Left renal pelvis (tissue), 4 donors: ENCODE data around the gene MAST4. TPM values are rescaled to one million over a fixed set of nuclear protein-coding genes. Genes with fewer than 3 reads are reported as not detected.

Experiments used
- DNase-seq, 4 donors: peaks; one replicate each; pipeline ENCODE4 v3.0.0-alpha.2; 2013; ENCODE audit warnings: low read depth in 4 of 4, low spot score in 3 of 4
- polyA plus RNA-seq, 4 donors: library from polyadenylated mRNA; unstranded; fragments of 120-200 nt; gene quantifications; one replicate each; pipeline ENCODE4 v1.2.1, GENCODE V29; 2013; ENCODE audit not compliant: insufficient read length in 4 of 4

The MAST4 gene
- polyA plus RNA-seq, 4 donors, result 10.5 to 16.2 (median 15.7) TPM

DNA sequence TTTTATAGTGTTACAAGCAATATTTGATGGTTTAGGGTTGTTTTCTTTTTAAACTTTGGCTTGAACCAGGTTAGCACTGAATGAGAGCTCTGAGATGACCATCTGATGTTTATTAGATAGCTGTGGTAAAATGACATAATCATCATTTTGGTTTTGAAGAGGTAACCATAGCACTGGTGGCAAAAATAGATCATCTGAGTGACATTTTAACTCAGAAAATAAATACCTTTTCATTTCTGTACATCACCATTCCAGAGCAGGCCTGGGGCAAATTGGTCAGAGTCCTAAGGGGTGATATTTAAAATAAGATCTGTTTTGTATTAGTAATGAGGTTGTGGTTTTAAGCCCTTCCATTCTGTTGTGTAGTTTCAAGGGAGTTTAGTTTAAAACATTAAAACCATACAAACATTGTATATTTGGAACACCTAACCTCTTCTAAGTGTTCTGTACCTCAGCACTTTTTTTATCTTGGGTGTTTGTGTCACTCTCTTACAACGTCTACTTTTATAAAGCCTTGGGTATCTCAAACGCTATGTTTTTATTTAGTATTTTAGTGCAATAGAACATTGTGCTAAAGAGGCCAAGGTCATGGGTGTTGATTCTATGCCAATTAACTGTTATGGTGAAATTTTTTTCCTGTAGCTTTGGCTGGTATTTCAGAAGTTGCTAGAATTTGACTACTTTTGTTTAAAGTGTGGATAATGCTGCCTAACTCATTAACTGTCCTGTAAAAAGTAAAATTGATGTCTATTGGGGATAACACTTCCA lies 434.3 kb downstream of the MAST4 start:
- no peak for DNase-seq

DNA sequence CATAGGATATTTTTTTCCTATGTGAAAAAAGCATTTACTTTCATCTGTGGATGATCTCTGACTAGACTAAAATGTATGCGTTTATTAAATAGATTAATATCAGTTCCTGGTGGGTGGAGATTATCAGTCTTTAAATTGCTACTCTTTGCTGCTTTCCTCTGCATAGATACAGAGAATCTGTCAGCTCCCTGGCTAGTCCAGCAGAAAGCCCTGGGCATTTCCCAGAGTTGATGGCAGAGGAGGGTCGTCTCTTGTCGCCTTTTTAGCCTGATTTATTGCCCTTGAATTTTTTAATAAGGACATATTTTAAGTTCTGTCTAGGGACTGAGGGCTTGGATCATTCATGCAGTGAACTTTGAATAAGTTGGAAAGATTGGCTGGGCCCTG lies 434.9 kb downstream of the MAST4 start:
- no peak for DNase-seq

DNA sequence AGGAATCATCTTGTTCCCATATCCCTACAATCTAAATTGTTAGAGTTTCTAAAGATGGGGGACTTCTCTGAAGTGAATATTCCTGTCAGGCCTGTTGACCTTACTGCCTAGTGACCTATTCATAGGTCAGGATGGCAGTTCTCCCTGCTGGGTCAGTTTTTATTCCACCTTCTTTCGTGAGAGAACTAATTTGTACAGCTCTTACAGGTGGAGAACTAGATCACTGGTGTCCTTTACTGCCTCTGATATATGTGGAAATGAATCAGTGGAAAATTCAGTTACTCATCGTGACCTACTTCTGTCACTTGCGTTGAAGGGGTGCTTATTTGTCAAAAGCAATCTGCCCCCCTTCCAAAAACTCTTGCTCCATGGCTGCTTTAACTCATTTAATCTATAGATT lies 435.5 kb downstream of the MAST4 start:
- no peak for DNase-seq

DNA sequence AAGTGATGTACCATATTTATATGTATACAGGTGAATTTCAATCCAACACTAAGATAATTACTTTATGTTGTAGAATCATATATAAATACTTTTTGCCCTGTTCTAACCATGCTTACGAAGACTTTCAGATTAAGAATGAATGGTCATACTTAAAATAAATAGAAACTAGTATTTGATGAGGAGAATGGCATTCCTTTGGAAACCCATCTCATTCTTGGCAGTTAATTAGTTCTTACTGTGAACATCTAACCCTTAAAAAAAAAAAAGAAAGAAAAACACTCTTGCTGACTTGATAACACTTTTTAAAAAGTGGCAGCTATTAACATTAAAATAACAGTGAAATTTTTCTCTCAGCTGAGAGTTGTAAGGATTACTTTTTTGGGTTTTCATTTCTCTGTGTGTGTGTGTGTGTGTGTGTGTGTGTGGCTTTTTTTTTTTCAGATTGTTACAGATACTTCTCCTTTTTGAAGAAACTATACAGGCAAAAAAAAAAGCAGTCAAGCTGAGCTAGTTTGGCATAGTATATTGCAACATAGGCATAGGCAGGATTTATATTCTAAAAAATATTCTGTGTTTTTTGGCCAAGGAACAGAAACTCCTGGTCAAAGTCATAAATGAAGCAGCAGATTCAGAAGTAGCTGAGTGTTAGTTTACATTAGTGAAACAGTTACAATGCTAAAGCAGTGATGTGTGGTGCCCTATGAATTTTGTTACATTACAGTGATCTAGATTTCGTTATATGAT lies 436.9 kb downstream of the MAST4 start:
- DNase-seq, result no peak

DNA sequence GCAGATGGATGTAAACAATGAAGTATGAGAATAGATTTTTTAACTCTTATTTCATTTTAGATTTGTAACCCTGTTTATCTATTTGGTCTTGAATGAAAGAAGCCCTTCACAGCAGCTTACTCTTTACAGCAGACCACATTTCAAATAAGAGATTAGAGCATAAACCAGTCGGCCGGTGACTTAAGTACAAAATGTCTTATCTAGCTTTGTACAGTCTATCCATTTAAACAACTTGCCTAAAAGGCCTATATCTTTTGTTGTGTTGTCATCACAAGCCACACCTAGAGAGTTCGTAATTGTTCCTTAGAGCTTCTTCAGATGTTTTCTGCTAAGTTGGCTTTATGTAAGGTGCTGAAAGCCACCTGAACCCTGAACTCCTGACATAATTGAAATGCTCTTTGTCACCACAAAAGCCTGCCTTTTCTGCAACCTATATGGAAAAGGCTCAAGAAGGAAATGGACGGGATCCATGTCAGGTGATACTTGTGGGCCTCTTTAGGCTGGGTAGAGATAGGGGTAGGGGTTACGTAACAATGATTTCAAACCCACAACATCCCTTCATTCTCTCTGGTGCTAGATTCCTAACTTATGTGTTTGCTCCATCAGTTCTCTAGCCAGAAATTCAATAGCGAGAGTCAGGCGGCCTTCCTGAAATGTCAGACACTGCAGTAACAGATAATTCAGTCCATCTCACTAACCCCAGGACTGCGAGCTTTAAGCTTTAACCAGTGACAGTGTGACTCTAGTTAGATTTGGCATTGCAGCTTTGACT lies 437.9 kb downstream of the MAST4 start:
- no peak for DNase-seq

DNA sequence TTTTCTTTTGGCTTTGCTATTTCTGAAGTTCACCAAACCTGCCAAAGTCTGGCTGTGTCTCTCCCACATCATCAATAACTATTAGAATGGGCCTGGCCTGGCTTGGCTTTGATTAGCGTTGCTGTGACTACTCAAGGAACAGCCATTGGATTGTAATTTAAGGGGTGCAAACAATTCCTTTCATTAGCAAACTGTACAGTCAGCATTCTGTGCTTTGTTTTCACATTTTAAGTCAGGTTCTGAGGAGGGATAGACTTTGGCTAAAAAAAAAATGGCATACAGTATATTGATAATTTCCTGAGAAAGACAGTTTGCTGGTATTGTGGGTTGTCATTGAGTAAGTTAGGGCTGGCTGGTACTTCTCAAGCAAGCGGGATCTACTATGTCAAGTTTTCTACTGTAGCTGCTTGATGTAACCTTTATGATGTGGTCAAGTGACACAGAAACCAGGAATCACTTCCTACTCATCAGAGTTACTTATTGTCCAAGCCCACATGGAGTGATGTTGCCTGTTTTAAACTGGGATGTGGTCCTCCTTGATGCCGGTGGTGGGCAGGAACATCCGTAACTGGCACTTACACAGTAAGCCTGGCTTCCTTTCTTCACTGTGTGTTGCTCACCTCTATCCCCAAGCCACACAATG lies 439.0 kb downstream of the MAST4 start:
- no peak for DNase-seq

DNA sequence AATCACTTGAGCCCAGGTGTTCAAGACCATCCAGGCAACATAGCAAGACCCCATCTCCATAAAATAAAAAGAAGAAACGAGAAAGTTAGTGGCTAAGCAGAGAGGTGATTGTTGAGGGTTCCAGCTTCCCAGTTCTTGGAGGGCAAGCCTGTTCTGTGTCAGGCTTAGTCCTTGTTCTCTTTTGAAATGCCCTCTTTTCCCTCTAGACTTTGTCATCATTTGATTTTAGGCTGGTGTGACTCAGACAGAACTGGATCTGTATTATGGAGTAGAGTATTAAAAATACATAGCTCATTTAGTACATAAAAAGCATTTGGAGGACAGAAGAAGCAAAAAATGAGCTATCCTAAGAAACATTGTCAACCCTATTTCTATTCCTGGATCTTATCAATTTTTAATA lies 441.0 kb downstream of the MAST4 start:
- no peak for DNase-seq

DNA sequence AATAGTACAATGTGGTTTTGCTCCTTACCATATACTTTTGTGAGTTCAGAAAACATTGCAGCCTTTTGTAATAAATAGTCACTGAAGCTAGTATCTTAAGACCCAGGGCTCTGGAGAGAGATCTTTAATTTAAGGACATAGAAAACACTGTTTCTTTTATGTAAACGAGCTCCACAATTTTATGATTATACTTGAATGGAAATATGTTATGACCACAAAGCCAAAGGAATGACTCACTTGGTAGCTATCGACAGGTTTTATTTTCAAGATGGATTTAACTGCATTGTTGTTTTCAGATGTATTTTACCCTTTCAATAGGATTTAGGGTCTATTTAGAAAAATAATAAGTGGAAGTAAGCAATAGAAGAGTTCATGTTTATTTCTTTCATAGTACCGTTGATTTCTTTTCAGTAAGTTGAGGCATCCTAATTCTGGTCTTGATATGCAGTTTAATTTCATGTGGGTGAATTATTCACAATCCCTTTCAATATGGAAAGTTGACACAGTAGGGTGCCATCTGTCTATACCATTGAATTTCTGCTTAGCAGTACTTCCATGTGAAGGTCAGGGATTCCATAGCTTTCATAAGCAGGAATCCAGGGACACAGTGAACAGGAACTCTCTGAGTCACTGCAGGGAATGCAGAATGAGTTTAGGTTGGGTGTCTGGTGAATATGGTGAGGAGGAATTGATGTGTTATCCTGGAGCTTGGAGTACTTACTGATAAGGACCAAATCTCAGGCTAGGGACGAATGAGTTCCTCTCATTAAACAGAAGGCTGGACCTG lies 442.8 kb downstream of the MAST4 start:
- no peak for DNase-seq

DNA sequence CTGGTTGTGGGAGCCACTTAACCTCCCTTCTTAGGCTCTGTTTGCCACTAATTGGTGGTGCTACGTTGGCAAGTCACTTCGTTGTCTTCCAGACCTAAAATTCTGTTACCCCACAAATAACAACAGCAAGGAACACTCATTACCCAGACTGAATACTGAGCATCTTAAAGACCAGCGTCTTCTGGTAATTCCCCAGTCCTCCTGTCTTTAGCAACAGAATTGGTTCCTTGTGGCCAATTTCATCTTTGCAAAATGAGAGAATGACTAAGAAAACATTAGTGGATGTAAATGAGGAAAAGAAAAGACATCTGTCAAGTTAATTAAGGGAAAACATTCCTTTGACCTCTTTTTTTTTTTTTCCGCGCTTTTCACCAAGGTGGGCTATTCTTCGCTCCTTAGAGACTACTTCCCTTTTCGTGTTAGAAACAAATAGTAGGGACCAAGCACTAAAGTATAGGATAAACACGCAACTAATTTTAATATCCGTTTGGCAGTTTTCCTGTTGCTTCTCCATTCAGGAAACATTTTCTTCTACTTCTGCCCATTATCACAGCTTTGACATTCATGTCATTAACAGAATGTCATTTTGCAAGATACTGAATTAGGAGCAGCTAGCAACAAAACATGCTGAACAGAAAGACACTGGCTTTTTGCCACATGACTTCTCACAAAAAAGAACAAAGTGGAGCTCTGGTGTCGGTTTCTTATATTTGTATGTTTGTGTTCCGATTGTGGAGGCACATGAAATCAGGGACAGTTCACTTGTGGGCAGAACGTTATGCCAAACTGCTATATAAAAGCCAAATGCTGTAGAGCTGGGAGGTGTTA lies 446.2 kb downstream of the MAST4 start:
- DNase-seq, result no peak

DNA sequence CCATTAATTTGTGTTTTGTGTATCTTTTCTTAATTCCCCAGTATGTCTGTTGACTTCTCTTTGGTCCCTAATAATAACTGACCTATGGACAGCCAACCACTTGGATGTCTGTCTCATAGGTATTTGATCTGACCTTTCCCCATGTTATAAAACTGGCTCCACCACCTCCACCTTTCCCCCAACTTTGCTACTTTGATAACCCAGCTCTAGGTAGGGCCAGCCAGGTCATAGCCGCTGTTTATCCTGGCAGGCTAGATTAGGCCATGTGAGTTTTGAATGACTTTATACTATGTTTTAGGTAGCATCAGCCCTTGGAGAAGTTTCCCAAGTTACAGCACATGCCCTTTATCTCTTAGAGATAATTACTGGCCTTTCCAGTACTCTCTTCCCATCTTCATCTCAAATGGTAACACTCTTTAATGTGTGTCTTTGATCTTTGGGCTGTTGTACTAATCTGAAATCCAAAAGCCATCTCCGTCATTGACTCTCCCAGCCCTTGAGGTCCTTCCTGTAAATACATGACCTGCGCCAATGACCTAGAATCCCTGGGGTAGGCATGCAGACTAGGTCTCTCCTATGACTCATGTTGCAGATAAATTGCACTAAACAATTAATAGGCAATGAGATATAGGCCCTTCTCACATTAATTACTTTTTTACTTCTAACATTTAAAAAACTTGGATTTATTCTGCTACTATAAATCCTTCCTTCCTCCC lies 447.8 kb downstream of the MAST4 start:
- DNase-seq, result no peak

DNA sequence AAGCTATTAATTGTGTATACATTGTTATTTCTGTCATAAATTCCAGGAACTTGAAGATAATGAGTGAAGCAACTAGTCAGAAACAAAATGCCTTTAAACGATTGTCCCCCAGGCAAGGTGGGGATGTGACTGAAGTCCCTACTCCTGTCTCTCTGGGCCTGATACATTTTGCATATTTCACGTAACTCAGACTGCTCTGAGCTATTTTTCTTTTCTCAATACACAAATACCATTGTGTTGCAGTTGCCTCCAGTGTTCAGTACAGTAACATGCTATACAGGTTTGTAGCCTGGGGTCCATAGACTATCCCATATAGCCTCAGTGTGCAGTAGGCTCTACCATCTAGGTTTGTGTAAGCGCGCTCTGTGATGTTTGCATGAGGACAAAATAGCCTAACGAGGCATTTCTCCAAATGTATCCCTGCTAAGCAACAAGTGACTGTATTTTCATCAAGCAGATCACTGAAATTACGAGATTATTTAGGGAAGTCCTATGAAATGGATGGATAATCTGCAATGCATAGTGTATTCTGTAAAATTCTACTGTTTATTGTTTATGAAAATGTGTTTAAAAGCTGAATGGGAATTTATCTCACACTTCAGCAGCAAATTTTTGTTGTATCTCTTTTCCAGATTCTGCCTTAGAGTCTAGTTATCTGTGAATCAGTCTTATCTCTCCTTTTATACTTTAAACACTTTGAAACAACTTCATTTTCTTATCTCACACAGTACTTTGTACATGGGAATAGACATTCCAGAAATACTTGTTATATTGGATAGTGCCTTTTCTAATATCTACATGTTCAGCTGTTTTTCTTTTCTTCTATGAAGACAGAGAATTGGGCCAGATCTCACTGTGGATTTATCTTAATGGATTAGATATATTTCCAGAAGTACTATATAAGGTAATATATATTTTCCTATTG lies 449.9 kb downstream of the MAST4 start:
- no peak for DNase-seq

DNA sequence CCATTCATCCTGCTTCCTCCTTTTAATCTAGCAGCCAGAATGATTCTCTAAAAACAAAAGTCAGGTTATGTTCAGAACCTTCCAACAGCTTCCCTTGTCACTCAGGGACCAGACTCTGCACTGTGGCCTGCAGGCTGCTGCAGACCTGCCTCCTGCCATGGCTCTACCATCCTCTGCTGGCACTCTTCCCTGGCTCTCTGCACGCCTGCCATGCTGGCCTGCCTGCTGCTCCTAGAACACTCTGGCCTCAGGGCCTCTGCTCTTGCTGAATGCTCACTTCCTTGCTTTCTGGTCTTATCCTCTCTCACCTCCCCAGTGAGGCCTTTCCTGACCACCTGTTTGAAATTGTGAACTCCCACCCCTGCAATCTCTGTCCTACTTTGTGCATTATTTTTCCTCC lies 451.0 kb downstream of the MAST4 start:
- DNase-seq, result no peak

DNA sequence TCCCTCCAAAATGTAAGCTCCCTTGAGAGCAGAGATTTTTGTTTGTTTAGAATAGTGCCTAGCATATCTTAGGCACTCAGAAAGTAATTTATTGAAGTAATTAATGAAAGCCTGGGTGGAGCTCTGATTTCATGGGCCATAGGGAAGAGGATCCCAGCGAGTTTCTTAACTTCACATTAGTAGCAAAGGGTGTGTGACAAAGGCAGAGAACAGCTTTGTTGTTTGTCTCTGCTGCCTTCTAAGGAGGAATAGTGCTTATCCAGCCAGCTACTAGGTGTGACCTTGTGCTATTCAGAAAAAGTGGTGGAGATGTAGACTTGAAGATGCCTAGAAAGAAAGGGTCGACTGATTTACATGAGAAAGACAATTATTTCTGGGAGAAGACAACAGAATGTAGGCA lies 451.4 kb downstream of the MAST4 start:
- DNase-seq, result no peak

DNA sequence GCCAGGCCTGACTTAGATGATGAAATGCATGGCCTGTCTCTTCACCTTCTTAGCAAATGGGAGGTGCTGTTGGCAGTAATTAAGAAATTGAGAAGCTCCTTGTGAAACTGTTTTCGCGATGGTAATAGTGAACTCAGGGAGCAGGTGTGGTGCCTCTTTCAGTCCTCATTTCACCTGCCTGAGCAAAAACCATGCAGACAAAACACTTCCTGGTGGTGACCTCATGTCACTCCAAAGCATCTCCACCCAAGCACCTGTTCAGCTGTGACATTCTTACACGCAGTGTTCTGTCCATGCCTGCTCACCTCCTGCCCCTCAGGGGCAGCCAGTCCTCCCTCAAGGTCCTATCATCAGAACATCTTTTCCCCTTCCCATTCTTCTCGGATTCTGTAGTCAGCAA lies 453.9 kb downstream of the MAST4 start:
- no peak for DNase-seq

DNA sequence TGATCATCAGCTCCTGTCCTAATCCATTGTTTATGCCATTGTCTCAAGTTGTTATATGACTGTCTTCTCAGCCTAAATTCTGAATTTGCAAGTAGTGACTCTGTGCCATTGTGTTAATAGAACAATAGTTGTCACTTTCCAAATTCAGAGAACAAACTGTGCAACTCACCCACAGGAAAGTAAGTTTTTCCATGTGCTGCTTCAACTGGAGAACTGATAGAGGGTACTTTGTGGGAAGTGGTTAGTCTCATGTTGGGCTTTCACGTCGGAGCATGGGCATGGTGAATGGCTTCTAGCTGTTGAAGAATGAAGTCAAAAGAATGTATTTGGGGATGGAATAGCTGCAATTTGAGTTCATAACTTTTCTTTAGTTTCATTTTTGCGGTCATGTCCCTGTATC lies 454.4 kb downstream of the MAST4 start:
- no peak for DNase-seq

DNA sequence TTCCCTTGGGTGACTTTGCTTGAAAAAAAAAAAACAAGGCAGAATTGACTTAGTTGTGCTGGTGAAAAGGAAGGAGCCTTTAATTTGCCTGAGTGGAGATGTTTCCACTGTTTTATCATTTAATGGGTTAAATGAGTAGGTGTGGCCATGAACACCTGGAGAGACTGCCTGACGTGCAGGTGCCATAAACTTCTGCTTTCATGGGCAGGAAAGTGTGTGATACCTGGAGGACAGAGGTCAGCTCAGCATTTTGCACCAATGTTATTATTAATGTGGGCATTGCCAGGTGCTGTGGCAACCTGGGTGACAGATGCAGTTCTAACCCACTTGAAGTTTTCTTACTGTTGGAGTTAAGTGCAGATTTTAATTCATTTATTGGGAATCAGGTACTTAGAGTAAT lies 455.0 kb downstream of the MAST4 start:
- no peak for DNase-seq

DNA sequence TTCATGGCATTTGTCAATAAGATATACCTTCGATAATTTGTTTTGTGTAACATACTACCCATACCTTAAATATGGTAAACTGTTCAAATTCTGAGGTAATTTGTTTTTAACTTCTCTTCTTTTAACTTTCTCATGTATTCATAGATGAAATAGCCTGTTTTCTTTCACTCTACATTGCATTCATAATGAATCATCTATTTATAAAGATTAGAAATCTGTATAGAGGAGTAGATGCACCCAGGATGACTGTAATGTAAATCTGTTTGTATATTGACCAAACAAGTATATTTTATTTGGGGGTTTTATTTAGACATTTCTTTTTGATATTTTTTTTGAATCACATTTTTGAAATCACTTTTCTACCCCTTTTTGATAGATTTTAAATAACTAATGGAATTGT lies 455.8 kb downstream of the MAST4 start:
- no peak for DNase-seq

DNA sequence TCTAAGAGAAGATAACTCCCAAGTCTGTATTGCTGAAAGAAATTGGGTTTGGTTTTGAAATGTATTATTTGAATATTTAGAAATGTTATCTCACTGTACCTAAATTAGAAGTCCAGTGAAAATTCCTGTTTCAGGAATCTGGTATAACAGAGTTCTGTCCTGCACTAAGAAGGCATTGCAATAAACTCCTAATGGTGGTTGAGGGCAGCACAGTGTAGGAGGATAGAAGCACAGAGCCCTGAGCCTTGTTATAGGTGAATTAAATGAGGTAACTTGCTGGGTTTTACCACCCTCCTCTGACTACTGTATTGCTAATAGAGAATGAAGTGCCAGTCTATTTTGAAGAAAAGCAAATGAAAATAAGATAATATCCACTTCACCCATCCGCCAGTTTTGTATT lies 457.0 kb downstream of the MAST4 start:
- DNase-seq, result no peak
